GM19324 (cell line): Measurements from ENCODE around the gene MYF5.

Source experiments
- ATAC-seq: cut with Tn5 transposase; IDR thresholded peaks from one replicate; pipeline ENCODE4 v1.9.1; 2021; ENCODE audit warnings: mild to moderate bottlenecking, moderate library complexity; ENCODE audit not compliant: unreplicated experiment, low FRiP score

MYF5 gene

DNA sequence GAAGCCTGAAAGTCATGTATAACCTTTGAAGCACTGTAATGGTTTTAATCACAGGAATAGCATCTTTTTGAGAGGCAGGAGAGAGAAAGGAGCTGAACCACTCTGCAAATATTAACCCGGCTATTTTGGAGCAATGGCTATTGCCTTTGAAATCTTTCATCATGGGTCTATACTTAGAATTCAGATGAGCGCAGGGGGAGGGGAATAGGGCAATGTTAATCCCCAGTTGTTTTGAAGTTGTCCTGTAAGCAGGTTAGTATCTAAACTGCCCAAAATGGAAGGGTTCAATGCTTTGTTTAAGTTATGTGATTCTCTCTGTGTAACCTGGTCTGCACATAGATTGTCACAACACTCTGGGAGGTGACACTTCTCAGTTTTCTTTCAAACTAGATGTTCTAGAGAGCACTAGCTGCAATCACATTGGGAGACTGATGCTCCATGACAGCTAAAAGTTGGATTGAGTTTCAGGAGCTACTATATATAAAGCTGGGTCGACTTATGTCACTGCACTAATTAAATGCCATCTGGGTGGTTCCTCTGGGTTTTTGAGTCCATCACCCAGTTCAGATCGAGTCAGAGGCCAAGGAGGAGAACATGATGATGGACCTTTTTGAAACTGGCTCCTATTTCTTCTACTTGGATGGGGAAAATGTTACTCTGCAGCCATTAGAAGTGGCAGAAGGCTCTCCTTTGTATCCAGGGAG lies 9.4 kb upstream of the MYF5 start, which contains the start of gene MYF6:
Gene MYF6, plus strand, starts transcription at position 509 of the 704 bp plus-strand sequence. Its CDS starts 86 bp downstream, at position 595.
- ATAC-seq: no peak

DNA sequence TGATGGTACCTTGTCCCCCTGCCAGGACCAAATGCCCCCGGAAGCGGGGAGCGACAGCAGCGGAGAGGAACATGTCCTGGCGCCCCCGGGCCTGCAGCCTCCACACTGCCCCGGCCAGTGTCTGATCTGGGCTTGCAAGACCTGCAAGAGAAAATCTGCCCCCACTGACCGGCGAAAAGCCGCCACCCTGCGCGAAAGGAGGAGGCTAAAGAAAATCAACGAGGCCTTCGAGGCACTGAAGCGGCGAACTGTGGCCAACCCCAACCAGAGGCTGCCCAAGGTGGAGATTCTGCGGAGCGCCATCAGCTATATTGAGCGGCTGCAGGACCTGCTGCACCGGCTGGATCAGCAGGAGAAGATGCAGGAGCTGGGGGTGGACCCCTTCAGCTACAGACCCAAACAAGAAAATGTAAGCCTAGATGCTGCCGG lies 8.9 kb upstream of the MYF5 start:
- no peak for ATAC-seq

DNA sequence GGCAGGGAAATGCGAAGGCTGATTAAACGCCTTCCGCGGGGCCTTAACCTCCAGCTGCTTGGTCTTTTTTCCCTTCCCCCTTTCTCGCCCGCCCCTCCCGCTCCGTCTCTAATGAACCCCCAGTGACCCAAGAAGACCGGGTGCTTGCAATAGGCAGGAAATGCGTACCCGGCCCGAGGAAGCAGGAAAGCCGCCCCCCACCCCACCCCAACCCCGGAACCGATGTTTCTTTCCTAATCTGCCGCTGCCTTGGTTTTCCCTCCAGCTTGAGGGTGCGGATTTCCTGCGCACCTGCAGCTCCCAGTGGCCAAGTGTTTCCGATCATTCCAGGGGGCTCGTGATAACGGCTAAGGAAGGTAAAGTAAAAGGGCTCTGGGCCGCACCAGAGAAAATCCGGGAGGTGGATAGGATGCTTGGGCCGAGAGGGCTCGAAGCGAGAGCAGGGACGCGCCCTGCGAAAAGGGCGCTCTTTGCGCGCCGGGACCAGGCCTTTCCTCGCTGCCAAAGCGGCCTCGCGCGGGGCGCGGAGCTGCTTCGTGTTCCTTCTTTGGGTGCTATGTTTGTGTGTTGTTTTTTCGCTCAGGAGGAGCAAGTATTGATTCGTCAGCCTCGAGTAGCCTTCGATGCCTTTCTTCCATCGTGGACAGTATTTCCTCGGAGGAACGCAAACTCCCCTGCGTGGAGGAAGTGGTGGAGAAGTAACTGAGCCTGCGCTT lies 8.3 kb upstream of the MYF5 start:
- ATAC-seq: no peak

DNA sequence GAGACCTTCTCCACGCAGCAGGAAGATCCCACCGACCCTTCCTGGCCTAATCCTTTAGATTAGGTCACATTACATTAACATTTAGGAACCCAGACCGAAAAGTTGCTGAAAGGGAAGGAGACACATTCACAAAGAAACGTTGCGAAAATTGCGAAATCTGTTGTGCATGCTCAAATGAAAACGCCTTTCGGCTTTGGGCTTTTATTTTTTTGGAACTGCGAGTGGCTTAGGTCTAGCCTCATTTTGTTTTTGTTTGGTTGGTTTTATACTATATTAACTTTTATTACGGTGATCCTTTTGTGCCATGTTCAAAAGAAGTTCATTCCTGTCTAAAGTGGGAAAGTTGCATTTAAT lies 7.8 kb upstream of the MYF5 start:
- no peak for ATAC-seq

DNA sequence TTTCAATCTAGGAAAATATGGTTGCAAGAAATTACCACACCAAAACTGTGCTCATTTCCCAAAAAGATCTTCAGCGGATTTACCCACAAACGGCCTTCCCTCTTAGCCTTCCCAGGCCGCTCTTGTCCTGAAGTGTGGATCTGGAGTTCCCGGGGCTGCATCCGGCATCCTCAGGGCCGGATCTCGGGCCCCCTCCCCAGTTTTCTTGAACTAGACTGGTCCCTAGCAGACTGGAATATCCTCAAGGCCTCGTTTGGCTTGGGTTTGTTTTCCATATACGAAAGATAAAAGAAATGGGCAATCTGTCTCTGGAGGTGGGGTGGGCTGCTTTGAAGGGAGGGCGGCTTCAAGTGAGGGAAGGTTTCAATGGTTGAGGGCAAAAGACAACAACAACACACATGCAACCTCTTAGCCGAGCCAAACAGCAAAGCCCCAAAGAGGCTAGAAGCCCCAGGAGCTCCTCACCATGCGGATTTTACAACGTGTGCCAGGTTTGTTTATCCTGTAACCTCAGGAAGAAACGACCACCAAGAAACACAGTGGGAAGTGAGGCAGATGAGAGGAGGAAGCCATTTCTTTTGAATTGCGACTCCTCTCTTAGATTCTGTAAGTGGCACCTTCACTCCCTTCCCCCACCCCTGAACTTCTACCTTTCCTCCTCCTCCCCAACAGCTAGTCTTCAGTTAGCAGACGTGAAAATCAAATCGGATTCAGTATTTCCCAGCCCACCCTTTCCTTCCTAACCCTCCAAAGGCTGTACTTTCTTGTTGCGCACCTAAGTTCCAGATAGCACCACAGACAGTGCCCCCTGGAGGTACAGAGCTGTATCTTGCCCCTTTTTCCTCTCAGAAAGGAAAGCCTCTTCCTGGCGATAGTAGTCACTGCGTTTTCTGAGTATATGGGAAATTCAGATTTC lies 6.6 kb upstream of the MYF5 start:
- ATAC-seq: no peak

DNA sequence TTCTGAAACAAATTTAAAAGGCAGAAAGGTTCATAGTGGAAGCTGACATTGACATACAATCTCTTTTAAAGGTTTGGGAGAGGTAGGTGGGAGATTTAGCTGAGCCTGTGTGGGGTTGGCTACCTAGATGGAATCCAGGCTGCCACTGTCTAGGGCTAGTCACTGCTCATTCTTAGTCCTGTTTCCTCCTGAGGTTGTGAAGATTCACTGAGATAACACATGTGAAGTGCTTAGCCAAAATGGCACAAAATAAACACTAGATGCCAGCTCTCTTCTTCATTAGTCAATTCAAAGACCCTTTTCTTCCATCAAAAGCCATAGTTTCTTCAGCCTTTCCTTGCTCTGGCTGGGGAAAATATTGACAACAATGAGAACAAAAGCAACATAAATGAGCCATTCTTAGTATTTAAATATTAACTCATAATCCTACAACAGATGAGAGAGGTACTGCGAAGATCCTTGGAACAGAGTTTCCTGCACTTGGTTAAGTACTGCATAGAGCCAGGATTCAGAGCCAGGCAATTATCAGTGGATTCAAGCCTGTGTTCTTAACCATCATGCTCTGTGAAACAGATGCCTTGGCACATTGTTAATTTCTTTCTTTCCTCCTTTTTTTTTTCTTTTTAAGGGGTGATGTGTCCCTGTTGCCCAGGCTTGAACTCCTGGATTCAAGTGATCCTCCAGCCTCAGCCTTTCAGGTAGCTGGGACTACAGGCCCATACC lies 5.8 kb upstream of the MYF5 start:
- no peak for ATAC-seq

DNA sequence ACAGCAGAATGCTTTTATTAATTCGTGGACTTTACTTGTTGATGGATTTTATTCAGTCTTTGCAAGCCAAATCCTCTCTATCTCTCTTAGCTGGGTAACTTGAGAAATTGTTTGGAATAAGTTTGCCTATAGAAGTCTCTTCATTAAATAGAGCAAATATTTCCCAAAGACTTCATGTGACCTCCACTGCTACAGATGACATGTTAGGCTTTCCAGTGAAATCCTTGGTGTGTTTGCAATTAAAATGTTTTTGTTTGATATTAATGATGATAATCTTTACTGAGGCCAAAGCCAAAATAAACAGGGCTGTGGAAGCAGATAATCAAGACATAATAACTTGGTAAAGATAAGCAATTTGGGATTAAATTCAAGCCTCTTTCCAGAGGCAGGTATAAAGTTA lies 4.8 kb upstream of the MYF5 start:
- ATAC-seq: no peak

DNA sequence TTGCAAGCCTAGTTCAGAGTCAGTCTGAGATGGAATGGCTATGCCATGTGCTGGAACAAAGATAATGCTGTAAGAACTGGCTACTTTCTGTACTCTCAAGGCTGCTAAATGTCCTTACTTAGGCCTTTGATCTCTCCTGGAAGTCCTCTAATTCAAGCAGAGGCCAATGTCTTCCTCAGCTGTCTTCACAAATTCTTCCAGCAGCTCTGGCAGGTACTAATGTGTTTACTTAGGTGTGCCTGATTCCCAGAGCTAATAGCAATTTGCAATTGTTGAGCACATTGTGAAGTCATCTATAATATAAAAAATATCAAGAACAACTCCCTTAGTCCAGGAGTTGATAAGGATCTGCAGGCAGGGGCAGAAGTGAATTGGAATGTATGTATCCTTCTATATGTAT lies 3.8 kb upstream of the MYF5 start:
- ATAC-seq: no peak

DNA sequence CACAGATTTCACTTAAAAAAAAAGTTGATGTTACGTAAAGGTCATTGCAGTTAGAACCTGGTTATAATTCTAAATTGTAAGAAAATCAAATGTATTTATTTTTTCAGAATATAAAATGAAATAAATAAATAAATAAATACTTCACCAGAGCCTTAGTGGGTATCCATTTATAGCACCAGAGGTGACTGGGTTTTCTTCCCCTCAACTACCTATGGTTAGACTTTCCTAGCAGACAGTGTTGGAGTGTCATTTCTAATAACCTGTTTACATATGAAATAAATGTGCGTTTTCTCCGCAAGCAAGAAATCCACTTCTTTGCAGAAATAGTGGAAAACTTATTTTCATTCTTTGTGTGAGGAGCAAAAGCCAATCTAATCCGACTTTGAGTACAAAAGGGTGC lies 3.3 kb upstream of the MYF5 start:
- ATAC-seq: no peak

DNA sequence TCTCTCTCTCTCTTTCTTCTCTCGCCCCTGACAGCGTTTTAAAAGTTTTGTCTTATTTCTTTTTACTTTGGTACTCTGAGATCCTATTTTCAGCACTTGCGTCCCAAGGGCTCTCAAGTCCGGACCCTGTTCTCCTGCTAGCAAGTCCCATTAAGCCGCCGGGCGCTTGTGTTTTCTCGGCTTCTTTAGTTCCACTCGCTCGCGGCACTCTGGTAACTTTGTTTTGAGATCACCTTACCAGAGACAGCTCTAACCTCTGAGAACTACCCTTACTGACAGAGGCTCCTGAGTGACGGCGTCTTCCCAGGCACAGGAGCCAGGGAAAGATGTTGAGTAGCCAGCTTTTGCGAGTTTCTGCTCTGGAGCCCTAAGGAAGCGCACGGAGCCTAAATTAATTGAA lies 2.7 kb upstream of the MYF5 start:
- ATAC-seq: no peak

DNA sequence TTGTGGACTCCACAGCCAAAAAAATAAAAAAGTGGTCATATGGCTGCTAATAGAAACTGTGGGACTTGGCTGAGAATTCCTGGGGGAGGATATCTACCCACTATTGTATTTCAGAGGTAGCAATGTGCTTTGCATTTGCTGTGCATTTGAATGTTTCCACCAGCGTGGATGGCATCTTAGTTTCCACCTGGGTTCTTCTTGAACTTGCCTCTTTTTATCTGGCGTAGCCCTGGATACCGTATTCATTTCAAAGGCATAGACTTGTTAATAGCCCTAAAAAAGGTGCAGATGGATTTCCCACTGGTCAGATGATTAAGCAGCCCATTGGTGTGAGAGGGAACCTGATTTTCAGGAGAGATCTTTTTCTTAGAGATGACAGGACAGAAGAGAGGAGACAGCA lies 1.9 kb upstream of the MYF5 start:
- no peak for ATAC-seq

DNA sequence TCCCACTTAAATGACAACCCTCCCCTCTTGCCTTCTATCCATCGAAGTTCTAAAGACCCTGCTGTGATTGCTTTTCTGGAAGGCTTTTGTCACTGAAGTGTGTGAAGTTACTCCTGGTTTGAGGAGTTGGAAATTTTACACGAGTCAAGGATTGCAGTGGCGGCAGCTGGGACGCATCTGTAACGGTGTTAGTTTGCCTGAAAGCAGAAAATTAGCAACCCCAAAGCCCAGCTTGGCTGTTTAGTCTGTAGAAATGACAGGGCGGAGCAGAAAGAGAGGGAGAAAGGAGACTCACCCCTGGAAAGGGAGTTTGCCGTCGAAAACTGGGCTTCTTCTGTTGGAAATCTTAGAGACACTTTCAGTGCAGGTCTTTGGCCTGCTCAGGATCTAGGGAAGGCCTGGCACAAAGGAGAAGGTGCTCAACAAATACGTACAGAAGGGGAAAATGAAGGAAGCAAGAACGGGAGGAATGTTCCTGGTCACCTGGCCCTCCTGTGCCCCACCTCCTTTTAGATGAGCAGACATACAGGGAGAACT lies 931 bp upstream of the MYF5 start:
- ATAC-seq: no peak

DNA sequence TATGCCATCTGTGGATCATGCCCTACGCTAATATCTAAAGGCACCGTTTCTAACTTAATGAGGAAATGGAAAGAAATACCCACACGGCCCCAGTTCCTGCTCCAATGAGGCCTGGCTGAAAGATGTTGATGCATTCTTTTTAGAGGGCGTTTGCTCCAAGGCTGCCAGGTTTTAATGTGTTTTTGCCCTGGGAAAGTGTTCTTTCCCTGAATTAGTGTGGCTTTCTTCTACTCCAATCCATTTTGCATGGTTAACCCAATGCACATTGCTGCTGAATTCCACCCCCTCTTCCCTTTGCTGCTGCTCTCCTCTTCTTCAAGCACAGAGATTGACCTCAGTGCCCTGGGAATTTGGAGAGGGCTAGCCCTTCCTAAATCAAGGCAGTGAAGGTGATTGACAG lies 1.1 kb downstream of the MYF5 start:
- no peak for ATAC-seq

DNA sequence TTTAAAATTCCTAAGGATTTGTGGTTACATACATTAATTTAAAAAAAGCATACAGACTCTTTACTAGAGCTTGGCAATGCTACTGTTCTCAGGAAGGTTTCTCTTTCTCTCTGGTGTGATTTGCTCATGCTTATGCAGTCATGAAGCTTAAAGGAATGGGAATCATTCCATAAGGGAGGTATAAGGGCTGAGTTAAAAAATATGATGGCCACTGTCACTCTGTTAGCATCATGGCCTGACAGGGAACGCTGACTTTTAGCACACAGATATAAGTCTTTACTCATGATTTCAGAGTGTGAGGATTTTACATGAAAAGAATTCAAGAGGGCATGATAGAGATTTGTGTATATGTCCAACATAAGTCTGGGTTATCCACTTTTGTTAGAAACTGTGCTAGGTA lies 3.8 kb downstream of the MYF5 start:
- no peak for ATAC-seq

DNA sequence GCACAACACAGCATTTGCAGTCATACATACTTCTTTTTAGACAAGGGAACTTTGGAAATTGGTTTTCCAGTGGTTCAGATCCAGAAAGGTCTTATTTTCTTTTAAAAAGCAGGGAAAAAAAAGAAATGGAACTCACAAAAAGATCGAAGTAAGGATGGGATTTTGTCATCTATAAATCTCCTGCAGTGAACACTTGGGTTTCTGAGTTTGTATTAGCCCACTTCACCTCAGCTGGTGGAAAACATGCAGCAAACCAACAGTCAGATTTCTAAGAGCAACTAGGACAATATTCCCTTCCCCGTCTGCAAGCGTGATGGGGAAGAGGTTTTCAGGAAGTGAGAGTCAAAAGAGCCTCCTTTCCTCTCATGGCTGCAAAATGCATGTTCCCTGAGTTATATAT lies 4.6 kb downstream of the MYF5 start:
- ATAC-seq: no peak

DNA sequence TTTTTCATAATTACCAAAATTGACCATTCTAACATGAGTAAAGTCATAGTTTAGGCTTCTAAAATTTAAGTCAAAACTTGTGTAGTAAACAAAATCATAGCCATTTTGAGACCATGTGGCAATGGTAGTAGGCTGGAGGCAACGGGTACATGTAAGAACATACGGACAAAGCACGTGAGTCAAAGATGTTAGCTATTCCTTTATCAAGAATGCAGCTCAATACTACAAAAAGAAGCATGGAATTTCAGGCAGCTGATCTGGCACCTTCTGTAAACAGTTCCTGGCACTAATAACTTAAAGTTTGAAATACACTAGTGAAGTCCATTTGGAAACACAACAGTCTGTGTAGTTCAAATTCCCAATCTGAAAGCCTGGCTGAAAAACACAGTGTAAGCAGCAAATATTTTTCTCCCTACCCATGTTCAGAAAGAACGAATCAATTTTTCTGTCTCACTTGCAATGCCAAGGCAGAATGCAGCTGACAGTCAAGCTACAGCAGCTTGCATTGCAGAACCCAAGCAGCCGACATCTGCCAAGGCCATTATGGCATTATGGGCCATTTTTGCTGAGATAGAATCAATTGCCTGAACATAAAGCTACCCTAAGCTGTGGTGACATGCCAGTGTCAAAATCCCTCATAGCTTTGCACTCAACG lies 29.3 kb downstream of the MYF5 start:
- no peak for ATAC-seq

DNA sequence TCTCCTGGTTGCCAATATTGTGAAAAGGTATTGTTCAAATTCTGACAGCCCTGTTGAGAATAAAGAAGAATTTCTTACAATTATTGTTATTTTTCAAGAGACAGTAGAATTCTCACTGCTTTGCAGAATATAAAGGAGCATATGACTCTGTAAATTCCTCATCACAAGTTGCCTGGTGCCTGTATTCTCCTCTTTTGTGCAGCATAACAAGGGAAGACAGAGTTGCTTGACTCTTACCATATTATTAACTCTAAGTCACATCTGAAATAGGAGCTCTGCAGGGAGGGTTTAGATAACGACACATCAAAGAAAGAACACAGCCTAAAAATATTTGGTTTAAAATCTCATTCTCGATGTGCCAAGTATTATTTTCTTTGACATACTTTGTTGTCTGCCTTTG lies 31.1 kb downstream of the MYF5 start:
- no peak for ATAC-seq

DNA sequence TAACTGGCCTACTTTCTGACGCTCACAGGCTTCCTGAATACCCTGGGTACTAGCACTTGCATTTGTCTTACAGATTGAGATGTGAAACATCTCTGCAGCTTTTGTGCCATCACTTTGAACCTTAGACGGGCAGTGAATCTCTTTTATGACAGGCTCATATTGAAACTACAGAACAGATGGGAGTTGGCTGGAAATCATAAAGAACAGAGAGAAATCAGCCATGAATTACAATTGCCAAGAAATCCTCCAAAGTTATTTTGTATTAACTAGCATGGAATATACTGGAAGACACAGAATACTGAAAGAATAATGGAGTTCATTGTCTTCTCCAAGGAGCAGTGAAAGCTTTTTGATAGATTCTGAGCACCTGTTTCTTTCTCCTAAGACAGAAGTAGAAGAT lies 32.7 kb downstream of the MYF5 start:
- ATAC-seq: no peak

DNA sequence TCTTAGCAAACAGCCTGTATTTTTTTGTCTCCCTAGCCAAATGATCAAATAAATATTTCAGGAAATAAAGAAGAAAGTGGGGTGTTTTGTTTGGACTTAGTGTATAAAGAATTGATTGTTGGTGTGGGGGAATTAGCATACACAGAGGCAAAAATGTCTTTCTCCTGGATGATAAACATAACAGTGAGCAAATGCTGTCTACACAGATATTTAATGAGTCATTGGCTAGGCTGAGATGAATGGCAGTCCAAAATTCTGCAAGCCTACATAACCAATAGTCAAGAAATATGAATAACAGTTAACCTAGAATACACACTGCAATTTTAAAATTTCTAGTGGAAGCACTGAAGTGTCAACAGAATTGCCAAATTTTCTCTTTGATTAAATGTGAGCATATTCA lies 35.8 kb downstream of the MYF5 start:
- no peak for ATAC-seq

DNA sequence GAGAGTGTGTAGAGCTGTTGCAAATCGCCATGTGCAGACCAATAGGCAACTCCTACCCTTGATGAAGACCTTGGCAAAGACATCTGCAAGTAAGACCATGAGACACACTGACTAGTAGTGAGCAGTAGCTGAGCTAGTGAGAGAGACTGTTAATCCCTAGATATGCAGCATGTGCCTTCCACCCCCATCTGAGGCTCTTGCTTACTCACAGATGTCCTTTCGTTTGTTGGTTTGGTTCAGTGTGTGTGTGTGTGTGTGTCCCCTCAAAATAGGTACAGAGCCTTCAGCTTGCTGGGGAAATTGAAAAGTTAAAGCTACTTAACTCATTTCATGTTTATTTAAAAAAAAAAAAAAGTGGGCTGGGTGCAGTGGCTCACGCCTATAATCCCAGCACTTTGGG lies 37.6 kb downstream of the MYF5 start:
- no peak for ATAC-seq
